DND-41 (cell line): ENCODE results near the gene ZC3H10.

Experiments used
- ATAC-seq: fragments of 200-7000 bp; cut with Tn5 transposase; 3 replicates; pipeline ENCODE4 v1.9.1; 2021; ENCODE audit warnings: low read depth; ENCODE audit not compliant: insufficient read depth
- DNase-seq: peaks from one replicate; pipeline ENCODE4 v3.0.0-alpha.2; 2020
- H2AFZ ChIP-seq: 2 replicates; pipeline ENCODE4 v1.6.0; 2012; ENCODE audit warnings: low read depth, low read length
- H3K27ac ChIP-seq: 2 replicates; pipeline ENCODE4 v1.5.1; 2012; ENCODE audit warnings: low read length, inconsistent platforms
- H3K27me3 ChIP-seq: fragments of 200-600 bp; sonication (generic); 2 replicates; pipeline ENCODE4 v1.6.0; 2012; ENCODE audit warnings: low read length, mild to moderate bottlenecking, inconsistent platforms; ENCODE audit not compliant: insufficient read depth, poor library complexity
- H3K36me3 ChIP-seq: 2 replicates; pipeline ENCODE4 v1.5.1; 2012; ENCODE audit warnings: low read length, inconsistent platforms; ENCODE audit not compliant: insufficient read depth
- H3K4me1 ChIP-seq: 2 replicates; pipeline ENCODE4 v1.5.1; 2012; ENCODE audit warnings: mild to moderate bottlenecking, low read length; ENCODE audit not compliant: insufficient read depth
- H3K4me2 ChIP-seq: 2 replicates; pipeline ENCODE4 v1.6.0; 2012; ENCODE audit warnings: mild to moderate bottlenecking, moderate library complexity, low read length, inconsistent platforms; ENCODE audit not compliant: insufficient read depth
- H3K4me3 ChIP-seq, 2 experiments: fragments of 200-600 bp in 1 of 2; shearing (Covaris generic) in 1 of 2; 2 replicates each; pipeline ENCODE4 v1.5.1; 2012 to 2016; ENCODE audit warnings: inconsistent platforms in 2 of 2, low read length in 2 of 2, mild to moderate bottlenecking in 2 of 2, low read depth in 1 of 2, moderate library complexity in 1 of 2
- H3K79me2 ChIP-seq: 2 replicates; pipeline ENCODE4 v1.6.0; 2012; ENCODE audit warnings: low read length, inconsistent platforms; ENCODE audit not compliant: insufficient read depth
- H3K9ac ChIP-seq: 2 replicates; pipeline ENCODE4 v1.6.0; 2012; ENCODE audit warnings: low read depth, mild to moderate bottlenecking, inconsistent platforms, low read length, moderate library complexity
- H3K9me3 ChIP-seq: 2 replicates; pipeline ENCODE4 v1.5.1; 2012; ENCODE audit warnings: low read length, moderate library complexity, mild to moderate bottlenecking, inconsistent platforms; ENCODE audit not compliant: insufficient read depth, severe bottlenecking
- H4K20me1 ChIP-seq: 2 replicates; pipeline ENCODE4 v1.6.0; 2012; ENCODE audit warnings: low read length; ENCODE audit not compliant: insufficient read depth
- CTCF ChIP-seq: IDR thresholded peaks from 2 replicates; pipeline ENCODE4 v1.5.1; 2012; ENCODE audit warnings: borderline replicate concordance, low read length, moderate library complexity, mild to moderate bottlenecking; ENCODE audit not compliant: poor library complexity, severe bottlenecking; ENCODE audit errors: extremely low read depth
- EZH2 ChIP-seq: IDR thresholded peaks from 3 replicates; pipeline ENCODE4 v1.6.1; 2012; ENCODE audit warnings: borderline replicate concordance, low read depth, mild to moderate bottlenecking, moderate library complexity, low read length, inconsistent platforms; ENCODE audit not compliant: severe bottlenecking

The ZC3H10 gene

GRCh38 chr12:56146492-56147460 is 28.7 kb downstream of the ZC3H10 start:
- H3K4me3 ChIP-seq: no peak overlapping the region
- H4K20me1 ChIP-seq: no peaks in the 10 kb centered on the region
- DNase-seq (no peak), ATAC-seq (no peak; the same call in 2 of the 3 replicates)
- TF ChIP-seq EZH2 (no peak), CTCF (no peak)
- H2AFZ ChIP-seq: no peak overlapping the region
- peaks cover 35% of the 10 kb centered on the region for H3K36me3 ChIP-seq
- H3K4me1 ChIP-seq: peaks cover 11% of the 10 kb centered on the region
- H3K4me2 ChIP-seq: no peak overlapping the region
- H3K27me3 ChIP-seq: no peaks in the 10 kb centered on the region
- no peak overlapping the region for H3K9ac ChIP-seq
- peaks cover 6% of the 10 kb centered on the region for H3K79me2 ChIP-seq
- H3K9me3 ChIP-seq: no peaks in the 10 kb centered on the region
- H3K27ac ChIP-seq: no peak overlapping the region

GRCh38 chr12:56150563-56150962 is 32.5 kb downstream of the ZC3H10 start:
- no peak for ATAC-seq
- no peaks in the 10 kb centered on the region for H3K9me3 ChIP-seq
- H3K4me3 ChIP-seq: no peak overlapping the region
- peaks cover 33% of the 10 kb centered on the region for H3K79me2 ChIP-seq
- H3K27me3 ChIP-seq: no peaks in the 10 kb centered on the region
- no peak overlapping the region for H3K9ac ChIP-seq
- H4K20me1 ChIP-seq: no peaks in the 10 kb centered on the region
- no peak overlapping the region for H3K4me2 ChIP-seq
- H3K27ac ChIP-seq: no peak overlapping the region
- H3K36me3 ChIP-seq: peaks cover 15% of the 10 kb centered on the region
- TF ChIP-seq CTCF (no peak), EZH2 (no peak)
- H3K4me1 ChIP-seq: peaks cover 38% of the 10 kb centered on the region
- no peak overlapping the region for H2AFZ ChIP-seq
- DNase-seq: no peak

- TF ChIP-seq CTCF (peak; percentile 59), EZH2 (no peak)
- peak overlapping the region; percentile 99 for H3K4me2 ChIP-seq
- peak; percentile 59 for ATAC-seq
These were observed 33.6 kb downstream of the ZC3H10 start for GRCh38 chr12:56151672-56152131.

More at GRCh38 chr12:56151672-56152131, 33.6 kb downstream of the ZC3H10 start:
- DNase-seq: peak; percentile 68
- Histone ChIP-seq H3K79me2 (peaks cover 34% of the 10 kb centered on the region), H3K4me1 (peaks cover 42% of the 10 kb centered on the region), H4K20me1 (no peaks in the 10 kb centered on the region), H3K27ac (peak overlapping the region; percentile 93), H3K27me3 (no peaks in the 10 kb centered on the region), H3K36me3 (peaks cover 20% of the 10 kb centered on the region), H3K9ac (peak overlapping the region; percentile 89), H3K9me3 (no peaks in the 10 kb centered on the region), H3K4me3 (peak overlapping the region; percentile 82 to 97), H2AFZ (peak overlapping the region; percentile 74)
